Measurements from ENCODE around the gene LRMDA.

The LRMDA gene

GRCh38 chr10:75868574-75868973 is 437.1 kb downstream of the LRMDA start:
- H3K4me3 ChIP-seq (ENCODE audit: low read depth, low read length), result no peak overlapping the region
- TF ChIP-seq CTCF (IDR thresholded peaks at IDR 0.05; ENCODE audit: borderline replicate concordance, insufficient read depth, low read depth, low read length), result no peak

GRCh38 chr10:75870039-75870645 is 438.7 kb downstream of the LRMDA start:
- no peak for TF ChIP-seq CTCF (IDR thresholded peaks at IDR 0.05; ENCODE audit: borderline replicate concordance, insufficient read depth, low read depth, low read length)
- no peak overlapping the region for H3K4me3 ChIP-seq (ENCODE audit: low read depth, low read length)

- TF ChIP-seq CTCF (IDR thresholded peaks at IDR 0.05; ENCODE audit: borderline replicate concordance, insufficient read depth, low read depth, low read length), result no peak
- H3K4me3 ChIP-seq (ENCODE audit: low read depth, low read length), result no peak overlapping the region
These were observed 444.3 kb downstream of the LRMDA start for GRCh38 chr10:75875740-75876139.

GRCh38 chr10:75876710-75877109 is 445.3 kb downstream of the LRMDA start:
- no peak for TF ChIP-seq CTCF (IDR thresholded peaks at IDR 0.05; ENCODE audit: borderline replicate concordance, insufficient read depth, low read depth, low read length)
- no peak overlapping the region for H3K4me3 ChIP-seq (ENCODE audit: low read depth, low read length)

GRCh38 chr10:75877877-75878276 is 446.5 kb downstream of the LRMDA start:
- no peak for TF ChIP-seq CTCF (IDR thresholded peaks at IDR 0.05; ENCODE audit: borderline replicate concordance, insufficient read depth, low read depth, low read length)
- no peak overlapping the region for H3K4me3 ChIP-seq (ENCODE audit: low read depth, low read length)

GRCh38 chr10:75878586-75878985 is 447.2 kb downstream of the LRMDA start:
- TF ChIP-seq CTCF (IDR thresholded peaks at IDR 0.05; ENCODE audit: borderline replicate concordance, insufficient read depth, low read depth, low read length), result no peak
- H3K4me3 ChIP-seq (ENCODE audit: low read depth, low read length), result no peak overlapping the region

- no peak for TF ChIP-seq CTCF (IDR thresholded peaks at IDR 0.05; ENCODE audit: borderline replicate concordance, insufficient read depth, low read depth, low read length)
- H3K4me3 ChIP-seq (ENCODE audit: low read depth, low read length), result no peak overlapping the region
These were observed 448.8 kb downstream of the LRMDA start for GRCh38 chr10:75880031-75880775.
